GM21515 (cell line): ENCODE measurements around the gene NPAS1.
"Not testable (repeated sequence)": the region's sequence is repeated elsewhere in the genome, so short reads cannot be mapped to it uniquely, and the experiment has no call there.

Experiments used
- ATAC-seq: cut with Tn5 transposase; IDR thresholded peaks from one replicate; pipeline ENCODE4 v1.9.1; 2021; ENCODE audit not compliant: unreplicated experiment

Gene NPAS1

DNA sequence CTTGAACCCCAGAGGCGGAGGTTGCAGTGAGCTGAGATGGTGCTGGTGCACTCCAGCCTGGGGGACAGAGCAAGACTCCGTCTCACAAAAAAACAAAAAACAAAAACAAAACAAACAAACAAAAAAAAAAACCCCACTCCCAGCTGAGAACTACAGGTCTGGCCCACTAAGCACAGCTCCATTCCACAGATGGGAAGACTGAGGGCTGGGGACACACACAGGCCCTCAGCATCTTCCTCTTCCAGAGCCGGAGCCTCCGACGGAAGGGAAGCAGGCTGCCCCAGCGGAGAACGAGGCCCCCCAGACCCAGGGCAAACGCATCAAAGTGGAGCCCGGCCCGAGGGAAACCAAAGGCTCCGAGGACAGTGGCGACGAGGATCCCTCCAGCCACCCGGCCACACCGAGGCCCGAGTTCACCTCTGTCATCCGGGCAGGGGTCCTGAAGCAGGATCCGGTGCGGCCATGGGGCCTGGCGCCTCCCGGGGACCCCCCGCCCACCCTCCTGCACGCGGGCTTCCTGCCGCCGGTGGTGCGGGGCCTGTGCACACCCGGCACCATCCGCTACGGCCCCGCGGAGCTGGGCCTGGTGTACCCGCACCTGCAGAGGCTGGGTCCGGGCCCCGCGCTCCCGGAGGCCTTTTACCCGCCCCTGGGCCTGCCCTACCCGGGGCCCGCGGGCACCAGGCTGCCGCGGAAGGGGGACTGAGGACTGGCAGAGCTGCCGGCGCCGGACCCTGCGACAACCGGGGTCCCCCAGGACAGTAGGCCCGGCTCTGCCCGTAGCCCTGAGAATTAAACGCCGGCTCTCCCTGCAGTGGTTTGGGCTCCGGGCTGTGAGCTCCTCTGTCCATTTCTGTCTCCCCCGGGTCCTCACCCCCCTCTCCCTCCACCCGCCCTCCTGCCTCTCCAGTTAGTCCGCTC lies 25.6 kb downstream of the NPAS1 start:
- no peak for ATAC-seq

GRCh38 chr19:47045867-47046470 lies 26.3 kb downstream of the NPAS1 start:
- ATAC-seq: no peak

- no peak for ATAC-seq
Measured at GRCh38 chr19:47047272-47047762, 27.7 kb downstream of the NPAS1 start.

DNA sequence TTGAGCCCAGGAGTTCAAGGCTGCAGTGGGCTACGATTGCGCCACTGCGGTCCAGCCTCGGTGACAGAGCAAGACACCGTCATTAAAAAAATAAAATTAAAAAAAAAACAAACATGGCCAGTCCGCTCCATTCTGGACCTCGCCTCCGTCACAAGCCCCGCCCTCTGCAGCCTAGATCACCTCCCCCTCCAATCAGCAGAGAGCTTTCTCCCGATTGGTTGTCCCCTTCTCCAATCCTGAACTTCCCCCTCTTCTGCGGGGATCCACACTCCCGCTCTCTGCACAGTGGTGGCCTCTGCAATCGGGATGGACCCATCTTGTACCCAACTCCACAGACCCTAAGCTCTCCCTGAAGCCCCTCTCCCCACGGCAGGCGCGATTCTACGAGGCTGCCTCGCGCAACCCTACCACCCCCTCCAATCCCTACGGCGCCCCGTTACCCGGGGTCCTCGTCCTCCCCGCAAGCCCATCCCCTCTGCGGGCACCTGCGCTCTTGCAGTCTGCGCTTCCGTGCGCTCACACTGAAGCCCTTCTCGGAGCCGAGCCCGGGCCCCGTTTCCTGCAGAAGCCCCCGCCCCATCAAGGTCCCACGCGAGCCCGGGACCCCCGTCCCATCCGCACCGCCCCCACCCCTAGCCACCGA lies 28.2 kb downstream of the NPAS1 start:
- ATAC-seq: peak; percentile 48

GRCh38 chr19:47049307-47049700 lies 29.7 kb downstream of the NPAS1 start:
- no peak for ATAC-seq

GRCh38 chr19:47050562-47050961 lies 30.9 kb downstream of the NPAS1 start:
- not testable (repeated sequence) for ATAC-seq

GRCh38 chr19:47056411-47056810 lies 36.8 kb downstream of the NPAS1 start:
- ATAC-seq: no peak

- no peak for ATAC-seq
Measured at GRCh38 chr19:47057328-47057727, 37.7 kb downstream of the NPAS1 start.

DNA sequence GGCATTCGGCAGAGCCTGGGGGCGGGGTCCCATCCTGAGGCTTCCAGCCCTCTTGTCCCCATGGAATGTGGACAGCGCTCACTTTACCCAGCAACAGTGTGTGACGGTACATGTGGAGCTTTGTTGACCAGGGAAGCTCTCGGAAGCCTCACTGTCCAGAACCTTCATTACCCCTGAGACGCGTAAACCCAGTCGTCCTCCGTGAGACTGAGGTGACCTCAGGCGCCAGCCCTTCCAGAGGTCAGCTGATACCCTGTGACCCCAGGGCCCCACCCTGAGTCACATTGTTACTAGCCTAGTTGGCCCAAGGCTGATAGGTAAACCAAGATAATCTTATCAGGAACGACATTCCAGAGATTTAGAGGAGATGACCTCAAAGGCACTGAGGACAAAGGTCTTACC lies 39.0 kb downstream of the NPAS1 start:
- ATAC-seq: no peak

DNA sequence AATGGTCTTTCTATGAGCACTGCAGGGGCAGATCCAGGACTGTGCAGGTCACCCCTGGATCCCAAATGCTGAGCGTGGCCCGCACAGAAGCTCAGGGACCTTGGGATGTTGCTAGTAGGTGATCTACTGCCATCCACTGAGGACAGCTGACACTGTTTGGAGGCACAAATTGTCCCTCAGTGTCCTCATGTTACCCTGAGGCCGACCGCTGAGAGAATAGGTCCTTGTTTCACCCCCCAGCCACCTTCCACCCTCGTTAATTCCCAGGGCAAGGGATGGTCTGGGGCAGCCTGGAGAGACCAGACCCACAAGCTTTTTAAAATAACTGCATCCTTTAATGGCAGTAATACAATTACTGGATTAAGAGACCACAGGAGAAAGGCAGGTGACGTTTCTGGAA lies 44.2 kb downstream of the NPAS1 start:
- ATAC-seq: no peak

DNA sequence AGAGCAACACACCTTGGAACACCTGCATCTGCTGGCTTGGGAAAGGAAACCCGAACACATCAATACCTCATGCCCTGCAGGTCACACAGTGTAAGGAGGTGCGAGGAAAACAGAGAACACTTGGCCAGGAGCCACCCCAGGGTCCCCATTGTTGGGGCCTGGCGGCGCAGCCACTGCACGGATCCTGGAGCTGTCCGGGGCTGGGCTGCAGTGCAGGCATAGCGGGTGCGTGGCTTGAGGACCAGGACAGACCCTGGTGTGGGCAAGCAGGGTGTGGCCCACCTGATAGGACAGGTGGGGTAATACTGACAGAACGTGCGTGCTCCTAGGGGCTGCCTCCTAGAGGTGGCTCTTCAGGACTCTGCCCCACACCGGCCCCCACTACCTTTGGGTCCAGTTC lies 45.6 kb downstream of the NPAS1 start:
- ATAC-seq: no peak

DNA sequence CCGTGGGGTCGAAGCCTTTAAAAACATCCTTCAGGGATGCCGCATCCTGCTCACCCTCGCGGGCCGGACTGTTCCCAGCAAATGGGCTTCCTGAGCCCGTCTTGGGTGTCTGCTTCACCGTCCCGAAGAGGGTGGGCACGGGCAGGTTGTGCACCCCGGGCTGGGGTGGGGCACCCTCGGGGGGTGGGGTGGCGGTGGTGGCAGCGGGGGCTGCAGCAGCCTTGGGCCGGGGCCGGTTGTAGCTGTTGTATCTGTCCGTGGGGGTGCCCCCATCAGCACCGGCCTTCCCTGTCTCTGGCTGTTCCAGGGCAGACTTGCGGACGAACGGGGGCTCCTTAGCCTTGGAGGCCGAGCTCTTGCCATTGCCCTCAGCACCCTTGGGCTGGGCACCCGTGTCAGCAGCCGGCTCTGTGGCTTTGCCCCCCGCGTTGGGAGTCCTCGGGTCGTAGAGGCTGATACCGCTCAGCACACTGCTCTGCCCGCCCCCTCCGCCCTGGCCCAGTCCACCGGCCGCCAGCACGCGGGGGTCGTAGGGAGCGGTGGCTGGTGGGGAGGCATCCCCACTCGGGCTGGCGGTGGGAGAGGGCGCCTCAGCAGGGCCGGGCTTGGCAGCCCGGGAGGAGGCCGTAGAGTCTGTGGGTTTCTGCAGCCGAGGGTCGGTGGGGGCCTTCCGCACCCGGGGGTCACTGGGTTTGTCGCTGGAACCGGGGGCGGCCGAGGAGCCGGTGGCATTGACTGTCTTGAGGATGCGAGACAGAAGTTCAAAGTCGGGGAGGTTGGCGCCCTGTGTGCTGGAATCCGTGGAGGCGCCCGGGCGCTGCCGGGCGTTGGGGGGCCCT lies 47.0 kb downstream of the NPAS1 start:
- no peak for ATAC-seq

DNA sequence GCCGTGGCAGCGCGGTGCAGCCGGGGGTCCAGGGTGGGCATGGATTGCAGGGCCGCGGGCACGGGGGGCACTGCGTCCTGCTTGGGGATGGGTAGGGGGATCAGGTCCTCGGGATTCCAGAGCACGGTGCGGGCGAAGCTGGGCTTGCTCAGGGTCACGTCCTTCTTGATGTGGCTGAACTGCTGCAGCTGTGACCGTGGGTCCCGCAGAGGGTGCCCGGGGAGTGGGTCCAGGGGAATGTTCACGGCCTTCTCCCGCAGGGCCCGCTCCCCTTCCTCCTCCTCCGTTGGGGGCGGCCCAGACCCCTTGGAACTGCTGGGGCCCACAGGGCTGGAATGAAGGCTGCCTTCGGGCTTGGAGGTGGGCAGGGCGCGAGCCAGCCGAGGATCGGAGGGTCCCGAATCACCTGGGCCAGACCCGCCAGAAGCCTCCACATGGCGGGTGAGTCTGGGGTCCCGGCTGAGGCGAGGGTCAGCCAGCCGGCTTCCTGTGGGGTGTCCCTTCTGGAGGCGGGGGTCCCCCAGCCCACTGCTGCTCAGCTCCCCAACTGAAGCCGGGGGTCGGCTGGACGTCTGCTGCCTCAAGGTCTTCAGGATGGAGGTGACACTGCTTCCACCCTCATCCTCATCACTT lies 47.7 kb downstream of the NPAS1 start:
- ATAC-seq: no peak

GRCh38 chr19:47068246-47068645 lies 48.6 kb downstream of the NPAS1 start:
- ATAC-seq: no peak

DNA sequence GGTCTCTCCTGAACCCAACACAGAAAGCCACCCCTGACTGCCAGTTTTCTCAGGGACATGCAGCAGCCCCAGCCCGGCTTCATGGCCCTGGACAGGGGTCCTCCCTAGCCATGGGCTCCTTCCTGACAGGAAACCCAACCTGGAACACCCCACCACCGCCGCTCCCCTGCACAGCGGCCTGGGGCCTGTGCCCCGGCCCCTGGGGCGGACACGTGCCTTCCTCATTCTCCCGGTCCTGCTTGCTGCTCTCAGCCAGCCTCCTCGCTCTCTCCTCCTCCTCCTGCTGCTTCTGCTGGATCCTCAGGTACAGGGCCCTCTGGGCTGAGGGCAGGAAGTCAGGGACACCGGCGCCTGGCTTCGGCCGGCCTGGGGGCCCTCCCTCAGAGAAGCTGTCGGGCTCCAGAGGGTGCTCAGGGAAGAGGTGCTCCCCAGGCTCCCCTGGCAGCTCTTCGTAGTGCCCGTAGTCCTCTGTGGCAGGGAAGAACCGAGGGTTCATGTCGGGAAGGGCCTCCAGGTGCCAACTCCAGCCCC lies 49.3 kb downstream of the NPAS1 start:
- no peak for ATAC-seq

GRCh38 chr19:47069795-47070194 lies 50.2 kb downstream of the NPAS1 start:
- ATAC-seq: no peak

DNA sequence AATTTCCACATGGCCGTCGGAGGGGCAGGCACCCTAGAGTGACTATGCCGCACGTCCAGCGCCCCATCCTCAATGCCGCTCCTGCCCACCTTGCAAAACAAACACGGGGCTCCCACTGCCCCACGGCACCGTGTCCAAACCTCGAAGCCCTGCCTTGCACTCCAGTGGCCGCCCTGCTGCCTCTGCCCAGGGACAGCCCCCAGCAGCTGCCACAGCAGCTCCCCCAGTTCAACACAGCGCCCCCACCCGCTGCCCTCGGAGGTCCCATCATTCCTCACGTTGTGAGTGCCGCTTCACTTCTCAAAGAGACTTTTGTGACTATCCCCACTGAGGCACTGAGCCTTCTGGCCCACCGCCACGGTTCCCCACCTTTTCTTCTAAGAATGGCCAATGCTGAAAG lies 51.1 kb downstream of the NPAS1 start:
- no peak for ATAC-seq

- ATAC-seq: no peak
Measured at GRCh38 chr19:47071731-47072130, 52.1 kb downstream of the NPAS1 start.

DNA sequence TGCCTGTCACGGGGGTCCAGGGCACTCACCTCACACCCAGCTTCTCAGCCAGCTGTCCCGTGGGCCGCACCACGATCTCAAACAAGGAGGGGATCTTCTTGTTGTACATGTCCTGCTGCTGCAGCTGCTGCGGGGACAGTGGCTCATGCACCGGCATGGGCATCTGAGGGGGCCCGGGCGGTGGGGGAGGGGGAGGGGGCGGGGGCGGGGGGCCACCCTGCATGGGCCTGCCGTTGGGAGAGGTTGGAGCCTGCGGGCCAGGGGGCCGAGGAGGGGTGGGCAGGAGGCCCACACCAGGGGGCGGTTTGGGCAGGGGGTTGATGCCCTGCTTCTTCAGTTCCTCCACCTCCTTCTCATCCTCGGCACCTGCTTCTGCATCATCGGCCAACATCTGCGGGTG lies 52.7 kb downstream of the NPAS1 start:
- no peak for ATAC-seq

DNA sequence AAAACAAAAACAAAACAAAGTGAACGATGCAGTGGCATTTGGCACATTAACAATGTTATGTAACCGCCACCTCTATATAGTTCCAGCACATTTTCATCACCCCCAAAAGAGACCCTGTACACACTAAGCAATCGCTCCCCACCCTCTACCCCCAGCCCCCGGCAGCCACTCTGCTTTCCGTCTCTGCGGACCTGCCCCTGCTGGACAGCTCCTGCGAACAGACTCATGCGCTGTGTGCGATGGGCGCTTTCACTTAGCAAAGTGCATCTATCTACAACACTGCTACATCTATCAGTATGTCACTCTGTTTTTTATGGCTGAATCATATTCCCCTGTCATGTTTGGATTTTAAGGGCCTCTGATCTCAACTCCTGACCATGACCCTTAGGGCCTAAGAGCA lies 53.9 kb downstream of the NPAS1 start:
- no peak for ATAC-seq
